ENCODE data around the gene LRAT.

LRAT gene

GRCh38 chr4:154743683-154744340, at the start of gene LRAT:
TSS of gene LRAT (plus strand) at chr4:154744000. CDS start at chr4:154744327, 327 bp downstream.
- no peak within 1 kb of the TSS for H3K4me3 ChIP-seq (ENCODE audit: low read depth, low read length)
- DNase-seq (ENCODE audit: low read depth), result no peak
- TF ChIP-seq MAX (IDR thresholded peaks at IDR 0.05; ENCODE audit: low read depth, low read length) (no peak), MYC (IDR thresholded peaks at IDR 0.05; ENCODE audit: low read depth, low read length) (no peak), POLR2A (IDR thresholded peaks at IDR 0.05; ENCODE audit: extremely low read depth, insufficient read length) (no peak), CTCF (IDR thresholded peaks at IDR 0.05; ENCODE audit: low read depth, low read length) (no peak)

- no peak for DNase-seq (ENCODE audit: low read depth)
- H3K4me3 ChIP-seq (ENCODE audit: low read depth, low read length), result no peak overlapping the region
- TF ChIP-seq POLR2A (IDR thresholded peaks at IDR 0.05; ENCODE audit: extremely low read depth, insufficient read length) (no peak), CTCF (IDR thresholded peaks at IDR 0.05; ENCODE audit: low read depth, low read length) (no peak), MYC (IDR thresholded peaks at IDR 0.05; ENCODE audit: low read depth, low read length) (no peak), MAX (IDR thresholded peaks at IDR 0.05; ENCODE audit: low read depth, low read length) (no peak)
Measured at GRCh38 chr4:154707877-154708276, 35.9 kb upstream of the LRAT start.

GRCh38 chr4:154709550-154709949, 34.2 kb upstream of the LRAT start:
- TF ChIP-seq CTCF (IDR thresholded peaks at IDR 0.05; ENCODE audit: low read depth, low read length) (no peak), MAX (IDR thresholded peaks at IDR 0.05; ENCODE audit: low read depth, low read length) (no peak), MYC (IDR thresholded peaks at IDR 0.05; ENCODE audit: low read depth, low read length) (no peak), POLR2A (IDR thresholded peaks at IDR 0.05; ENCODE audit: extremely low read depth, insufficient read length) (no peak)
- no peak overlapping the region for H3K4me3 ChIP-seq (ENCODE audit: low read depth, low read length)
- no peak for DNase-seq (ENCODE audit: low read depth)

GRCh38 chr4:154711522-154711921, 32.3 kb upstream of the LRAT start:
- DNase-seq (ENCODE audit: low read depth), result no peak
- TF ChIP-seq MAX (IDR thresholded peaks at IDR 0.05; ENCODE audit: low read depth, low read length) (no peak), POLR2A (IDR thresholded peaks at IDR 0.05; ENCODE audit: extremely low read depth, insufficient read length) (no peak), CTCF (IDR thresholded peaks at IDR 0.05; ENCODE audit: low read depth, low read length) (no peak), MYC (IDR thresholded peaks at IDR 0.05; ENCODE audit: low read depth, low read length) (no peak)

GRCh38 chr4:154714339-154715040, 29.3 kb upstream of the LRAT start:
- no peak overlapping the region for H3K4me3 ChIP-seq (ENCODE audit: low read depth, low read length)
- DNase-seq (ENCODE audit: low read depth), result no peak
- TF ChIP-seq MAX (IDR thresholded peaks at IDR 0.05; ENCODE audit: low read depth, low read length), result no peak
- TF ChIP-seq POLR2A (IDR thresholded peaks at IDR 0.05; ENCODE audit: extremely low read depth, insufficient read length), result no peak
- no peak for TF ChIP-seq CTCF (IDR thresholded peaks at IDR 0.05; ENCODE audit: low read depth, low read length)
- TF ChIP-seq MYC (IDR thresholded peaks at IDR 0.05; ENCODE audit: low read depth, low read length), result no peak

More at GRCh38 chr4:154711522-154711921, 32.3 kb upstream of the LRAT start:
- no peak overlapping the region for H3K4me3 ChIP-seq (ENCODE audit: low read depth, low read length)

All from NB4 (cell line).